ENCODE data around the gene LRRK2. TPM values are rescaled to one million over a fixed set of nuclear protein-coding genes. Genes with fewer than 3 reads are reported as not detected.

LRRK2 gene
- total RNA-seq, 1 donor from 2014 or later, result not detected

Other genes starting within 250 kb of the LRRK2 start
- 5.2 TPM for gene SLC2A13, start 118.9 kb upstream of the LRRK2 start, total RNA-seq (ENCODE audit: unreplicated experiment)

All from glutamatergic neuron (in vitro differentiated cells).